Renal pelvis (tissue), 4 donors: ENCODE data around the gene KCNN3. TPM values are rescaled to one million over a fixed set of nuclear protein-coding genes. Genes with fewer than 3 reads are reported as not detected.

Experiments
- DNase-seq: peaks from one replicate; pipeline ENCODE4 v3.0.0-alpha.2; 2013
- polyA plus RNA-seq, 3 donors: library from polyadenylated mRNA; unstranded; fragments of 120-200 nt; gene quantifications; one replicate each; pipeline ENCODE4 v1.2.1, GENCODE V29; 2013; ENCODE audit not compliant: insufficient read length in 3 of 3

The KCNN3 gene
- polyA plus RNA-seq, 3 donors, result 2.2 to 2.6 (median 2.3) TPM

DNA sequence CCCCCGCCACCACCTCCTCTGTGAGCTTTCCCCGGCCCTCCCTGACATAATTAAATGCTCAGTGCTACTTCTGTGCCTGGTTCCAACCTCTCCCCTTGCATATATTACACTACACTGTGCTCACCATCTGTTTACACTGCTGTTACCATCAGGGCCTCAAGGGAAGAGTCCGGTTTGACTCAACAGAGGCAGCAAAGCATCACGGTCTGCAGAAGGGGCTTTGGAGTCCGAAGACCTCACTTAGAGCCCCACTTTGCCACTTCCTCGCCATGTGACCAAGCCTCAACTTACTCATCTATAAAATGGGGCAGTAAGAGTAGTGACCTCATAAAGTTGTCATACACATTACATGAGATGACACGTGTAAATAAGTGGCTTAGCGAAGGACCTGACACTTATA lies 27.4 kb downstream of the KCNN3 start:
- no peak for DNase-seq

DNA sequence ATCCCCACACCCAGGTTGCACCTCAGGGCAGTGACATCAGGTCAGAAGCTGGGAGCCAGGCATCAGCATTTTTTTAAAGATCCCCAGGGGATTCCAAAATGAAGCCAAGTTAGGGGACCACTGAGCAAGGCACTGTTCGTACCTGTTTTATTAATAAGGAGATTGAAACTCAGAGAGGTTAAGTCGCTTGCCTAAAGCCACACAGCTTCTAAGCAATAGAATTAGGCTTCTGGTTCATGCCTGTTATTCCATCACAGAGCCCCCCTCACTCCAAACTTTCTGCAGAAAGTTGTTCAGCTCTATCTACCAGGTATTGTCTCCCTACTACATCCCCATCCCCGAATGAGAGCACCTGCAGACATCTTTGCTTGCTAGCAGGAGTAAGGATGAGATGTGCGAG lies 28.7 kb downstream of the KCNN3 start:
- no peak for DNase-seq

DNA sequence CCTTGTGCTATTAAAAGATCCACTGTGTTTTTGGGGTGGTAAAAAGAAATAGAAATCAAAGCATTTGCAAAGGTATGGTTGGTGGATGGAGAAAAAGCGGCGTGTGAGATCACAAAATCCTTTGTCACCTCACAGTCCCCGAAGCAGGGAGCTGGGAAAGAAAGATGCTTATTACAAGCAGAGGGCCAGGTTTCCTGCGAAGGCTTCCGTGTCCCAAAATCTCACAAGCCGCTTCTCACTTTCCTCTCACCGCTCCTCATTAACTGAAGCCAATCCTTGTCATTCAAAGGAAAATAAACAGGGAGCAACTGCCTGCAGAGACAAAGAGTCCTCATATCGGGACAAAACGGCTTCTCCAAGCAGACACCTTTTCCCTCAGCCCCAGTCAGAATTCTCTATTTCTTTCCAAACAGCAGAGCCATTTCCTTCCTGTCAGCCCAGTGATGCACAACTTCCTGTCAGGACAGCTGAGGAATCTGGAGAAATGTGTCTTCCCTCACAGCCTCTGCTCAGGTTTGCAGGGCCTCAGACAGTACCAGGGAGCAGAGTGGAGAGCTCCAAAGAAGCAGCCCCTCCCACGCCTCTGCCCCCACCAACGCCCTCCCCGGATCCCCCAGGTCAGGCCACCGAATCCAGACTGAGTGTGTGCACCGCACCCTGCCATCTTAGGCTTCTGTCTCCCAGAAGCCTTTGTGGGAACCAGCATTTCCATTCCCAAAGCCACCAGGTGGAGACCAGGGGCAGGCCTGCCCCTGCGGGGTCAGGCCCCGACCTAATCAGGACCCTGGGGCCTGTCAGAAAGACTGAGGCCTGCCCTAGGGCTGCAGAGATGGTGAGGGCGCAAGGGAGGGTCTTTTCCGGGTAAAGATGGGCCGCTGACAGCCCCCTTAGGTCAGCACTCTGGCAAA lies 29.6 kb downstream of the KCNN3 start:
- peak; percentile 67 for DNase-seq

DNA sequence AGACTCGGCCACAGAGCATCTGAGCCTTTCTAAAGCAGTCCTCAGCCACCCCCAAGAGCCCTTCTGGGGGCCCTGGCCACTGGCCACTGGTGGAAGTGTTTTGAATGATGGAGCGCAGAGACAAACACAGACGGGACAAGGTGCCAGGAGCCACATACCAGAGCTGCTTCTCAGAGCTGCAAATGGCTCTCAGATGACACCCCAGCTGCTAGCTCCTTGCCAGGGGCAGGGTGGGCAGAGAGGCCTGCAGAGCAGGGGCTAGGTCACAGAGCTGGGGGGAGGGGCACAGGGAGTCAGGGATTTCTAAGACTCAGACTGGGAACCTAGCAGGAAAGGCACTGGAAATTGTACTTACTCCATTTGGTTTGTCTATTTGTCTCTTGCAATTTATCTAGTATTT lies 30.4 kb downstream of the KCNN3 start:
- no peak for DNase-seq

DNA sequence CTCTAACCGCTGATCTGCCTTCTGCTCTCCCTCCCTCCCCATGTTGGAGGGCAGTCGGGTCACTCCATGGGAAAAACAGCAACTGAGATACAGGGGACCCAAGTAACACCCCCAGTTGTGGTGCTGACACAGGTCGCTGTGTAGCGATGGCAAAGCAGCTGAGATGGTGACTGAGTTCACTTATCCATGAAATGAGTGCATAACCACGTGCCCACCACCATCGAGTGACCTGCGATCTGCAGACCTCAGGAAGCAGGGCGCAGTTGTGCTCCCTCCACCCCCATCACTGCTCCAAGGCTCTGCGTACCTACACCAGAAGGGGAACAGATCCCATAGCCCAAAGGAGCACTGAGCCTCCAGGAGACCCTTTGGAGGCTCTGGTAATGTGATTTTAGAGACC lies 31.1 kb downstream of the KCNN3 start:
- no peak for DNase-seq

DNA sequence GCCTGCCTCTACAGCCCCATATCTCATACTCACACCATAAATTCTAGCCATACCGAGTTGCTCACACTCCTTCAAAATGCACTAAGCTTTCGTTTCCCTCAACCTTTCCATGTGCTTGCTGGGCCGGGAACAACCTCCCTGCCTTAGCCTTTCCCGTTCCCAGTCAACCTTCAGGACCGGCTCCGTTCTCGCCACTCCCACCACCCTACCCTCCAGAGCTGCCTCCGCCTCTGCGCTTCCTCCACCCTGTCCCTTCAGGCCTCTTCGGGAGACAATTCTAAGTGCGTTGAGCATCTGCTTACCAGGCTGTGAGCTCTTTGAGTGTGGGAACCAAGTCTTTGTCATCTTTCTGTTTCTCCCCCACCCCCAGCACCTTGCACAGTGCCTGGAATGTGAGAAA lies 31.6 kb downstream of the KCNN3 start:
- no peak for DNase-seq

DNA sequence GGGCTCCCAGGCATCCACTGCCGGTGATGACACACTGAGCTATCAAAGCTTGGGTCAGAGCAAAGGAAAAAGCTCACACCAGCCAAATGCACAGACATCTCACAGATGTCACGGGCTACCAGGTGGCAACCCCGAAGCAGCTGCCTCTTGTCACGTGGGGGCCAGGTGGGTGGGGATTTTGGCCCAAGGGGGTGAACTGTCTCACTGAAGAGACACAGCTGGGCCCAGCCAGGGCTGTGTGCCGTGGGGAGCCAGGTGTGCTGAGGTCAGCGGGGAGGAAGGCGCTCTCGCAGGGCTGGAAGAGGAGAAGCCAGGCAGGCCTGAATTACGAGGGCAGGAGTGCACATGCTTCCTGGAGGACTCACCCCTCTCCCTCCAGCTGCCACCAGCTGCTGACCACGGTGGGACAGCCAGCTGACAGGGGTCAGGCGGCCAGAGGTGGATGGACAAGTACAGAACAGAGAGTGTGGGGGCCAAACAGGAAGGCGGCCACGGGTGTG lies 32.4 kb downstream of the KCNN3 start:
- peak; percentile 71 for DNase-seq

DNA sequence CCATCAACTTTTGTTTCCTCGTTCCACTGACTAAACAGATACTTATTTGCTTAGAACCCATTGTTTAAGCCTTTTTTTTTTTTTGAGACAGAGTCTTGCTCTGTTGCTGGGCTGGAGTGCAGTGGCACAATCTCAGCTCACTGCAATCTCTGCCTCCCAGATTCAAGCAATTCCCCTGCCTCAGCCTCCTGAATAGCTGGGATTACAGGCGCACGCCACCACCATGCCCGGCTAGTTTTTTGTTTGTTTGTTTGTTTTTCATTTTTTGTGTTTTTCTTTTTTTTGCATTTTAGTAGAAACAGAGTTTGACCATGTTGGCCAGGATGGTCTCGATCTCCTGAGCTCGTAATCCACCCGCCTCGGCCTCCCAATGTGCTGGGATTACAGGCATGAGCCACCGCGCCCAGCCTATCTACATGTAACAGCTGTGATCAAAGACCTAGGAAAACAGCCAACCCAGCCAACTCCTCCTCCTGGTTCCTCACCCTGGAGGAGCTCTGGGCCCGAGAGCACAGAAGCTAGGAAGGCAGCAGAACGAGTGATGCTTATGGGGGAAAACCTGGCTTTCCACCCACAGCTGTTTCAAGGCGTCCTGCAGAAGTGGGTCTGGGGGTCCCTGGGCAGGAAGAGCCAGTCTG lies 32.9 kb downstream of the KCNN3 start:
- no peak for DNase-seq

DNA sequence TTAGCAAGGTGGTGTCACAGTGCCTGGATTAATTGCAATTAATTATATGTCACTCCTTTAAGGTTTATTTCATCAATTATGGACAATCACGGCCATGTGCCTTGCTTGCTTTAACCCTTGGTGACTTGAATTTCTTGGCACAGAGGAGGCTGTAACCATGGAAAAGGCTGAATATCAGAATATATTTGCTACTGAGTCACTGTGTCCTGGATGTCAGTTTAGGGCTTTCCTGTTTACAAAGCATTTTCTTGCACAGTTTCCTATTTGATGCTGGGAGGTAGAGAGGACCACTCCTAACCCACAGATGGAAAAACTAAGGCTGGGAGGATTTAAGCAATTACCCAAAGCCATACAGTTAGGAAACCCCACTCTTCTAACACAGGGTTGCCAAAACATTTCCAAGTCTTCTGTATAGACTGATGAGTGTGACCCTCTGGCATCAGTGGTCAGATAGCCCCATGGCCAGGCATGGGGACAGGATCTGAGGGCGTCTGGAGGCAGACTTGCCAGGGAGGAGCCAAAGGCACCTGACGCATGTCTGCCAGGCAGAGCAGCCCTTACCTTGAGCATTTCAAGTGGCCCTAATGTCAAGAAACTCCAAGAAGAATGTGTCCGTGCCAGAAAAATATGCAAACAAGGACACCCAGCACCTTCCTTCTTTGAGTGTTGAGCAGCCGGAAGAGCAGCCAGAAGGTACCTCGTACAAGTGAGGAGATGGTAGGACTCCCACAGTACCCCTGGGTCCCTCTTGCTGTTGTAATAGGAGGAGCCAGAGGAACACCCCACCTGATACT lies 34.4 kb downstream of the KCNN3 start:
- DNase-seq, result no peak

DNA sequence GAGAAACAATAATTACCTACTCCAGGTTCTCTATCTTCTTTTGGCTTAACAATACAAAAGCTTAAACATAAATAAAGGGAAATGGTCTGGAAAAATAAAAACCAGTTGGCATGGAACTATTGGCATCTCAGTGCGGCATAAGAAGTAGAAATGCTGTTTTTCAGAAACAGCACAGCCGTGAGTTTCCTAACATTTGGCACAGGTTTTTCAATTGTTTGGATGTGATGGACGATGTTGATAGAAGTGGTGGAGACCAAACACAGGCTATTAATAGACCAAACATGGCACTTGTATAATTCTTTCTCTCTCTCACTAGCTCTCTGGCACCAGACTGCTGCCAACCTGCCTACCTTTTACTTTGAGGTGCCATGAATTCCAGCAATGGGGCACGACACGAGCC lies 36.2 kb downstream of the KCNN3 start:
- no peak for DNase-seq

DNA sequence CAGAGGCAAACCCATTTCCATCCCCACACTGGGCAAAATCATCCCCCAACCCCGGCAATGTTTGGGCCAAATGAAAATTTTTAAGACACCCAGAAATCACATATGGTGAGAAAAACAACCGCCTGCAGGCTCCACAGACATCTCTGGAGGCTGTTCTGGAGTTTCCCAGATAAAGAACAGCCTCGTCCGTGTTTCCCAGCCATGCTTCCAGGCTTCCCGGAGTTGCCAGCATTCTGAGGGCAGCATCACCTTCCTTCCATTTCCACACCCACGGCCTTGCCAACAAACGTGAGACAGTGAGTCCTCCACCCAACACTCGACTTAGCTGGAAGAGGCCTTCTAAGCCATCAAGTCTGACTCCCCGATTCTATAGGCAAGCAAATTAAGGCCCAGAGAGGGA lies 36.9 kb downstream of the KCNN3 start:
- no peak for DNase-seq

DNA sequence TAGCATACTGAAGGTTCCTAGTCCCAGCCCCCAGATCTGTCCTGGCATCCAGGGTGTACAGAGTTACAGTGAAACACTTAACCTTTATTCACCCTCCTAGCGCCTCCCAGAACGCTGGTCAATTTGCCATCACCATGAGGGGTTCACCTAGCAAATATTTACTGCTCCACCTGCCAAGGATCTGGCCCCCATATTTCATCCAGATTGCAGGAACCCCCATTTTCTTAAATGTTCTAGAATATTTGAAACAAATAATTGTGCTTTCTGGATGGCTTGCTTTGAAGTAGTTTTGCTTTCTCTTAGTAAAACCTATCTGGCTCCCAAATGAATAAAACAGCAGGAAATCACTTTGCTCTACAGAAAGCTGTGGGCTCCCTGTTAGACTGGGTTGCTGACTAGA lies 37.7 kb downstream of the KCNN3 start:
- no peak for DNase-seq

DNA sequence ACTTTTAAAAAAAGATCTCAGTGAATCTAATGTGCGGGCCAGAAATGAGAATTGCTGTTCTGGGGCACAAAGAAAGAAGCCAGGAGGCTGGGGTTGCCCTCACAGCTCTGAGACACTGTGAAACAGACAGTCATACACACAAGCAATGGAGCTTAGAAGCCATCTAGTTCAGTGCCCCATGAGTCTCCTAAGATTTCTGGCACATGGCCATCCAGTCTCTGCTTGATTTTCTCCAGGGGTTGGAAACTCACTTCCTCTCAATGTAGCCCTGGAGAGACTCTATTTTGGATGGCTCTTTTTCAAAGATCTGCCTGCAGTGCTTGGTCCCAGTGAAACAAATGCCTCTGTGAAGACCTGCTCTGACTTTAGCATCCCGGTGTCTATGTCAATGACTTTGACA lies 38.6 kb downstream of the KCNN3 start:
- no peak for DNase-seq

DNA sequence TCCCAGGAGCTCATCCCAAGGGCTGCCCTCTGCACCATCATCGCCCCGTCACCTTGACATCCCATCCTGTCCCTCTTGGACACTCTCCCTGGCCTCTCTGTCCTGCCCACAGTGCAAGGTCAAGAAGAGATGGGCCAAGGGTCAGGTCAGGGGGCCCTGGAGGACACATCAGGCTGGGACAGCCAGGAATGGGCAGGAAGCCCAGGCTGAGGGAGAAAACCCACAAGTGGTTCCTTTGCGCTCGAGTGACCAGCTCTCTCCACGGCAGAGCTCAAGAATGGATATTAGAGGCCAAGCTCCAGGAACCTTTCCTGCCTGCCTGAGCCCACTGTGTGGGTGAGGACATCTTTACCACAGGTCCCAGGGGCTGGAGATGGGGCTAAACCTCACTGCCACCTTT lies 41.0 kb downstream of the KCNN3 start:
- no peak for DNase-seq

DNA sequence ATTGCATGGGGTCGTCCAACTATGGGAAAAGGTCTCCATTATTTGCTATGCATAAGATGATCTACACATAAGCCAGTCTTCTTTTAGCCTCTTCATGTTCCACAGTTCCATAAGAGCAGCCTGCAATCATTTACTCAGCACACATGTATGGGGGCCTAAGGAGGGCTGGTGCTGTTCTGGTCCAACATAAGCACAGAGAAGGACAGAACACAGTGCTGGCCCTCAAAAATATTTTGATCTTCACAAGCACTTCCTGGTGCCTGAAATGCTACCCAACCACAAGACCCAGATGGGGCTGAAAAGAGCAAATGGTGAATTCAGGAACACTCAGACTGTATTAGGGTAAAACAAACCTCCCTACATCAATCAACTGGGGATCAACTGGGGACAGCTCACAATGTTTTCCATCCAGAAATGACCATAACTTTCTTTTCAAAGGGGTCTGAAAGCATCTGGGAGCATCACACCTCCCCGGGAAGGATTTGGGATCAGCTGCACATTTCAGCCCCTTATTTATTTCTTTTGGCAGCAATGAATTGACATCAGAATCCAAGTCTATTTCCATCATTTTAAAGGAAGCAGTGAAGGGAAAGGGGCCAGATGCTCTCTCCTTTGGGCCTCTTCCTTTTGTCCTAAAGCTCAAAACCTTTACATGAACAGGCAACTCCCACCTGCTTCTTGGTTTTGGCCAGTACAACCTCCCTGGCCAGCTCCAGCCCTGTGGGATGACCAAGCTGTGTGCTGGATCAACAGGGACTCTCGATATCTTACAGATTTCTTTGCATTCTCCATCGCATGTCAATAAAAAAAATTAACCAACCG lies 45.7 kb downstream of the KCNN3 start:
- DNase-seq, result no peak

DNA sequence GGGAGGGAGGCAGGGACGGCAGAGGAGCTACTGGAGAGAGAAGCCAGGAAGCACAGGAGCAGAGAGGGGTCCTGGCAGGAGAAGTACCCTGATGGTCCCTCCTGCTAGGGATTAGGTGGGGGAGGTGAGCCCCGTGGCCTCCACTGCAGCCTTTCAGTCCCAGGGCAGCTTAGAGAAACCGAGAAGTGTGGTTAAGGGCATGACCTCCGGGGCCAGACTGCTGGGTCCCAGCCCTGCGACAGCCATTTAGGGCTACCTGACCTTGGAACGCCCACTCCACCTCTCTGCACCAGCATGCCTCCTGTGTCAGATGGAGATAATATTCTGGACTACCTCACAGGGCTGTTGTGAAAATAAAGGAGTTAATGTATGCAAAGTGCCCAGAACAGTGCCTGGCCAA lies 47.4 kb downstream of the KCNN3 start:
- no peak for DNase-seq

DNA sequence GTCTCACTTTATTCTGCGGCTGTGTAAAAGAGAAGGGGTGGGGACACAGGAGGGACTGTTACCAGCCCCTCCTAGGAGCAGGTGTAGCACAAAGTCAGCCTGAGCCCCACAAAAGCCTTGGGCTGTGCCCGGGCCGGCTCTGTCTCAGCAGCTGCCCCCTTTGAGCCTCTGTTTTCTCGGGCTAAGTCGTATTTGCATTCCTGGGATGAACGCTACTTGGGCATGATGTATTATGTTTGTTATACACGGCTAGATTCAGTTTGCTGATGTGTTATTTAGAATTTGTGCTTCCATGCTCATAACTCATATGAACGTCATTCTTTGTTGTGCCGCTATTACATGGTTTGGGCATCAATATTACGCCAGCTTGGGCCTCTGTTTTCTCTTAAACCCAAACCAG lies 47.8 kb downstream of the KCNN3 start:
- no peak for DNase-seq

DNA sequence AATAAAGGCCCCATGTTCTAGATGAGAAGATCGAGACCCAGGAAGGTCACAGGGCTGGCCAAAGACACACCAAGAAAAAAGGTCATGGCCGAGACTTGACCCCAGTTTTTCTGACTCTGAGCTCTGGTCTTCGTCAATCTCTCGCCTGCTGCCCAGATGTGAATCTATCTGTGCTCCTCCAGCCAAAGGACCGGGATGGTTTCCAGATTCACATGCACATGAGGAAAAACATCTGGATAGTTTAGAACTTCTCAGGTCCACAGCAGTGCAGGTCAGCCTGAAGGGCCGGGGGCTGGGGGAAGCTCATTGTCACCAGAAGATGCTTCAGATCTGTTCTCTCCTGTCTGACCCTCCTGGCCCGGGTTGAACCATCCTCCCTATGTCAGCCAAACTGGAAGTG lies 49.0 kb downstream of the KCNN3 start:
- no peak for DNase-seq

DNA sequence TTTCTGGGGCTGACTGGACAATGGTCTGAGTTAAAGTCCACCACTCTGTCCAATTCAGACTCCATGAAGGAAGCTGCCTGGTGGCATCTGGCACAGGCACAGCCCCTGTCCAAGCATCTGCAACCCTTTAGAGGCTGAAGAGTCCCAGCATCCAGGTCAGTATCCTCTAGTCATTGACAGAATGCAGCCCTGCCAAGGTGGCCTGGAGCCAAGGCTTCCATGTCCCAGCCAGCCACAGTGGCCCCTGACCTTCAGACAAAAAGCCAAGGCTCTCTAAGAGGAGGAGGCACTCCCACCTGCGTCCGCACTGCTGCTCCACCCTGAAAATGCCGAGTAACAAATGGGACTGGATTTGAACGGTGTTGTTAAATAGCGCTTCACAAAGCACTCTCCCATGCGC lies 49.4 kb downstream of the KCNN3 start:
- DNase-seq, result no peak

DNA sequence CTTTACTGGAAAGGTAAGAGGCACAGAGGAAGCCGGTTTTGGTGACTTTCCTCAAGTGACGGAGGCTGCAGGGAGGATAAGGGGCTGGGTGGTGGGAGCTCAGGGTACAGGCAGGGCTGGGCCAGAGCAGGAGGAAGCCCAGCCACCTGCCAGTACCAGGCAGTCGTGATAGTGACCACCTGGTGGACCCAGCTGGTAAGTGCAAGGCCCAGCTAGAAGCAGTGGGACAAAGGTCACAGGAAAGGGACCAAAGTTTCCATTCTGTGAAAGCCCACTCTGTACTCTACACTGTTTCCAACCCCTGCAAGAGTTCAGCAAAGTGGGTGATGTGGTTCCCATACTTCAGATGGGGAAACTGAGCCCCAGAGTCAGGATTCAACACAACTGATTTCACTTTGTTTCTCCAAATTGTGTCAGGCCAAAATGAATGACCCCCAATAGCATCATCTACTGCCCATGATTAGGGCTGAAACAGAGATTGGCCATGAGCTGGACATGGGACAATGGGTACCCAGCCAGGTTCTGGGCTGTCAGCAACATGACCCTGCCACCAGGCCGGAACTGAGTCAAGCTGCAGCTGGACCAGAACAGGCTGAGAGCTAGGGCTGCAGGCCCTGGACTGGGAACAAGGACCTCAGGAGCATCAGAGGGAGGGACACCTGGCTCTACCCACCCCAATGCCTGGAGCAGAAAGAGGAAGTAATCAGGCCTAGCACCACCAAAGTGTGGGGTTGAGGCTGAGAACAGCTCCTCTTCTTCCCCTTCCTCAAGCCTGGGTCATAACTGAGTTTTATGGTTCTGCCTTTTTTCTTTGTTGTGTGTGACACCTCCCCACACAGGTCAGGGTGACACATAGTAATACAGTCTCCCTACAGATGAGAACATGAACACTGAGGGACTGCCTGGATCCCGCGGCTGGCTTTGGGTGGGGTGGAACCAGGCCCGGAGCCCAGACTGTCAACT lies 50.2 kb downstream of the KCNN3 start:
- DNase-seq, result no peak
